HCT116 (cell line): ENCODE measurements around the gene COL9A2. TPM values are rescaled to one million over a fixed set of nuclear protein-coding genes. Genes with fewer than 3 reads are reported as not detected.

Experiments
- ATAC-seq: fragments of 200-7000 bp; cut with Tn5 transposase; 2 replicates; pipeline ENCODE4 v1.9.1; 2020; ENCODE audit warnings: mild to moderate bottlenecking, moderate library complexity
- BruUV-seq: library from RNA; stranded (reverse); fragments of 400-500 nt; replicated peaks from 2 replicates; lab custom pipeline; 2021; lab: Mats Ljungman, UMichigan
- CTCF ChIA-PET: fragments of 300-600 bp; sonication (Branson Sonifier 250); formaldehyde crosslinking; loops from one replicate; lab custom pipeline; 2021; ENCODE audit warnings: antibody characterized with exemption; lab: Charles Lee
- POLR2A ChIA-PET: fragments of 300-600, 350-600 bp; sonication (Branson Sonifier 250); formaldehyde crosslinking; loops from one replicate; lab custom pipeline; 2021; ENCODE audit warnings: antibody characterized with exemption; lab: Charles Lee
- RAD21 ChIA-PET, 2 experiments: fragments of 300-600 bp; sonication (Branson Sonifier 250); formaldehyde crosslinking; loops; one replicate each; lab custom pipeline; 2023; ENCODE audit warnings: low total read pairs in 2 of 2; ENCODE audit not compliant: uncharacterized antibody in 2 of 2, unreplicated experiment in 2 of 2, low non-redundant PET in 1 of 2; lab: Charles Lee
- DNase-seq: peaks from one replicate; pipeline ENCODE4 v3.0.0-alpha.2; 2010; ENCODE audit warnings: low read depth, low spot score
- H2AFZ ChIP-seq: fragments of 200-600 bp; shearing (Covaris generic), sonication (generic); 2 replicates; pipeline ENCODE4 v1.6.1; 2017; ENCODE audit warnings: low read depth, mixed run types, mixed read lengths, antibody characterized with exemption, low read length; ENCODE audit not compliant: poor library complexity, severe bottlenecking
- H3K27ac ChIP-seq: 2 replicates; pipeline ENCODE4 v1.5.1; 2012; ENCODE audit warnings: low read depth, low read length
- H3K27me3 ChIP-seq: fragments of 200-600 bp; sonication (generic); 2 replicates; pipeline ENCODE4 v1.6.1; 2016; ENCODE audit warnings: mixed run types, low read length, mixed read lengths; ENCODE audit not compliant: insufficient read depth
- H3K36me3 ChIP-seq, 2 experiments: fragments of 200-500 bp in 1 of 2; fragments of 200-600 bp in 1 of 2; sonication (Bioruptor generic) in 1 of 2; sonication (generic) in 1 of 2; 2 replicates each; pipeline versions ENCODE4 v1.5.1 to v1.6.1; 2014 to 2016; ENCODE audit warnings: low read length in 2 of 2, inconsistent platforms in 1 of 2, mixed read lengths in 1 of 2, mixed run types in 1 of 2; ENCODE audit not compliant: insufficient read depth in 2 of 2, control insufficient read depth in 1 of 2
- H3K4me1 ChIP-seq, 2 experiments: fragments of 200-600 bp in 1 of 2; sonication (generic) in 1 of 2; 2 replicates each; pipeline versions ENCODE4 v1.5.1 to v1.6.1; 2012 to 2017; ENCODE audit warnings: low read length in 2 of 2, inconsistent platforms in 1 of 2, mild to moderate bottlenecking in 1 of 2, mixed read lengths in 1 of 2, mixed run types in 1 of 2, moderate library complexity in 1 of 2; ENCODE audit not compliant: insufficient read depth in 2 of 2, control insufficient read depth in 1 of 2
- H3K4me2 ChIP-seq: fragments of 200-600 bp; sonication (generic); 2 replicates; pipeline ENCODE4 v1.6.1; 2017; ENCODE audit warnings: mixed run types, low read length, mixed read lengths
- H3K4me3 ChIP-seq, 2 experiments: fragments of 200-600 bp in 1 of 2; sonication (generic) in 1 of 2; replicated peaks in 1 of 2; 2 replicates each; pipeline ENCODE4 v1.5.1; 2011 to 2016; ENCODE audit warnings: low read length in 2 of 2, control low read depth in 1 of 2, low read depth in 1 of 2, mild to moderate bottlenecking in 1 of 2, mixed read lengths in 1 of 2, mixed run types in 1 of 2
- H3K79me2 ChIP-seq: fragments of 200-600 bp; sonication (generic); 2 replicates; pipeline ENCODE4 v1.6.1; 2017; ENCODE audit warnings: mild to moderate bottlenecking, mixed run types, low read length, moderate library complexity, mixed read lengths; ENCODE audit not compliant: insufficient read depth
- H3K9ac ChIP-seq: fragments of 200-600 bp; sonication (generic); 2 replicates; pipeline ENCODE4 v1.6.1; 2016; ENCODE audit warnings: low read length, mixed read lengths
- H3K9me2 ChIP-seq: fragments of 200-600 bp; sonication (generic), shearing (Covaris generic); 2 replicates; pipeline ENCODE4 v1.6.1; 2017; ENCODE audit warnings: mixed run types, mild to moderate bottlenecking, moderate library complexity; ENCODE audit not compliant: insufficient read depth
- H3K9me3 ChIP-seq, 2 experiments: fragments of 200-500 bp in 1 of 2; fragments of 200-600 bp in 1 of 2; sonication (Bioruptor generic) in 1 of 2; sonication (generic) in 1 of 2; 2 replicates each; pipeline ENCODE4 v1.6.1; 2014 to 2017; ENCODE audit warnings: low read length in 2 of 2, mixed read lengths in 2 of 2, inconsistent platforms in 1 of 2, low read depth in 1 of 2, mild to moderate bottlenecking in 1 of 2, mixed run types in 1 of 2, moderate library complexity in 1 of 2; ENCODE audit not compliant: control insufficient read depth in 1 of 2, insufficient read depth in 1 of 2
- H4K20me1 ChIP-seq: fragments of 200-600 bp; sonication (generic), shearing (Covaris generic); 2 replicates; pipeline ENCODE4 v1.6.1; 2017; ENCODE audit warnings: mixed run types, mild to moderate bottlenecking, moderate library complexity; ENCODE audit not compliant: insufficient read depth
- ATF3 ChIP-seq: IDR thresholded peaks from 2 replicates; pipeline ENCODE4 v1.6.1; 2012
- CBX3 ChIP-seq: IDR thresholded peaks from 2 replicates; pipeline ENCODE4 v1.6.1; 2012; ENCODE audit warnings: low read depth
- CTCF ChIP-seq, 3 experiments: fragments of 200-600 bp in 1 of 3; sonication (generic) in 1 of 3; IDR thresholded peaks in 2 of 3; conservative IDR thresholded peaks in 1 of 3; 2 replicates each; pipeline ENCODE4 v1.5.1; 2012 to 2017; ENCODE audit warnings: low read depth in 2 of 3, low read length in 2 of 3, antibody characterized with exemption in 1 of 3, borderline replicate concordance in 1 of 3, control low read depth in 1 of 3, mild to moderate bottlenecking in 1 of 3, mixed read lengths in 1 of 3, mixed run types in 1 of 3, moderate library complexity in 1 of 3; ENCODE audit not compliant: insufficient read depth in 1 of 3
- EGR1 ChIP-seq: IDR thresholded peaks from 2 replicates; pipeline ENCODE4 v1.6.1; 2012; ENCODE audit warnings: low read depth
- FOSL1 ChIP-seq: IDR thresholded peaks from 2 replicates; pipeline ENCODE4 v1.6.1; 2012; ENCODE audit warnings: low read depth
- JUND ChIP-seq: IDR thresholded peaks from 2 replicates; pipeline ENCODE4 v1.6.1; 2012
- POLR2A ChIP-seq: IDR thresholded peaks from 2 replicates; pipeline ENCODE4 v1.7.0; 2011; ENCODE audit warnings: borderline replicate concordance; ENCODE audit not compliant: insufficient read depth, insufficient read length; ENCODE audit errors: extremely low read depth
- POLR2AphosphoS5 ChIP-seq: IDR thresholded peaks from 2 replicates; pipeline ENCODE4 v1.6.1; 2011; ENCODE audit warnings: mild to moderate bottlenecking, low read depth, low read length, moderate library complexity
- RAD21 ChIP-seq: IDR thresholded peaks from 2 replicates; pipeline ENCODE4 v1.6.1; 2012; ENCODE audit warnings: low read depth, mild to moderate bottlenecking
- REST ChIP-seq: IDR thresholded peaks from 2 replicates; pipeline ENCODE4 v1.6.1; 2012; ENCODE audit warnings: low read depth
- SP1 ChIP-seq: IDR thresholded peaks from 2 replicates; pipeline ENCODE4 v1.6.1; 2012; ENCODE audit warnings: low read depth
- SRF ChIP-seq: IDR thresholded peaks from 2 replicates; pipeline ENCODE4 v1.6.1; 2012; ENCODE audit warnings: low read depth
- TCF7L2 ChIP-seq: IDR thresholded peaks from 2 replicates; pipeline ENCODE4 v1.7.0; 2011; ENCODE audit warnings: borderline replicate concordance, inconsistent platforms; ENCODE audit not compliant: insufficient read depth, insufficient read length; ENCODE audit errors: extremely low read depth
- YY1 ChIP-seq: IDR thresholded peaks from 2 replicates; pipeline ENCODE4 v1.6.1; 2011; ENCODE audit warnings: low read length, low read depth, moderate library complexity, mild to moderate bottlenecking; ENCODE audit not compliant: insufficient replicate concordance; ENCODE audit errors: extremely low read depth
- intact Hi-C: fragments of 100-400 bp; cut with micrococcal nuclease; formaldehyde crosslinking; loops from 2 replicates; pipeline ENCODE4 v1.10.0; 2022
- total RNA-seq: library from RNA; stranded (reverse); gene quantifications from one replicate; pipeline ENCODE4 v1.2.1, GENCODE V29; 2021; ENCODE audit not compliant: unreplicated experiment

The COL9A2 gene
- total RNA-seq, 1 experiment from 2014 or later: 2.4 TPM

GRCh38 chr1:40308036-40308727, 8.9 kb downstream of the COL9A2 start:
- Histone ChIP-seq H3K27ac (no peak overlapping the region), H3K4me1 (peaks cover 16 to 25% of the 10 kb centered on the region in 2 experiments), H3K4me3 (no peak overlapping the region), H3K27me3 (no peaks in the 10 kb centered on the region), H3K79me2 (no peaks in the 10 kb centered on the region), H3K9me2 (no peaks in the 10 kb centered on the region), H2AFZ (no peak overlapping the region), H4K20me1 (no peaks in the 10 kb centered on the region), H3K9ac (no peak overlapping the region), H3K9me3 (no peaks in the 10 kb centered on the region), H3K36me3 (no peaks in the 10 kb centered on the region), H3K4me2 (no peak overlapping the region)
- intact Hi-C loops: no loop called here
- no peak for ATAC-seq
- TF ChIP-seq SP1: no peak
- TF ChIP-seq SRF: no peak
- no peak for TF ChIP-seq POLR2AphosphoS5
- TF ChIP-seq ATF3: no peak
- TF ChIP-seq JUND: no peak
- TF ChIP-seq TCF7L2: no peak
- TF ChIP-seq POLR2A: no peak
- CTCF ChIA-PET: no interaction called here
- BruUV-seq: no TSS peak
- POLR2A ChIA-PET: no interaction called here
- DNase-seq: no peak
- RAD21 ChIA-PET: no interaction called here

GRCh38 chr1:40307186-40307585, 9.9 kb downstream of the COL9A2 start:
- no peaks in the 10 kb centered on the region for H3K27me3 ChIP-seq
- peaks cover 16 to 21% of the 10 kb centered on the region in 2 experiments for H3K4me1 ChIP-seq
- no peak overlapping the region for H3K27ac ChIP-seq
- RAD21 ChIA-PET: no interaction called here
- no peak overlapping the region for H3K9ac ChIP-seq
- POLR2A ChIA-PET: no interaction called here
- H3K79me2 ChIP-seq: no peaks in the 10 kb centered on the region
- ATAC-seq (no peak), DNase-seq (no peak)
- no peaks in the 10 kb centered on the region for H3K9me2 ChIP-seq
- H2AFZ ChIP-seq: no peak overlapping the region
- CTCF ChIA-PET: no interaction called here
- H3K4me3 ChIP-seq: no peak overlapping the region
- H3K36me3 ChIP-seq: no peaks in the 10 kb centered on the region
- H3K9me3 ChIP-seq: no peaks in the 10 kb centered on the region
- intact Hi-C loops: no loop called here
- no peaks in the 10 kb centered on the region for H4K20me1 ChIP-seq
- no peak overlapping the region for H3K4me2 ChIP-seq
- BruUV-seq: no TSS peak
- TF ChIP-seq RAD21 (no peak), YY1 (no peak), CTCF (IDR thresholded peaks at IDR 0.05 in 2 of 3, conservative IDR thresholded peaks at IDR 0.05 in 1 of 3; ENCODE audit: borderline replicate concordance in 1 of 3, insufficient read depth in 1 of 3, low read depth in 2 of 3, low read length in 2 of 3) (no peak), REST (no peak), POLR2A (no peak), CBX3 (no peak), SP1 (no peak), FOSL1 (no peak), TCF7L2 (no peak), POLR2AphosphoS5 (no peak), ATF3 (no peak), EGR1 (no peak)
